Measurements from ENCODE around the gene KRTAP10-12. TPM values are rescaled to one million over a fixed set of nuclear protein-coding genes. Genes with fewer than 3 reads are reported as not detected.

KRTAP10-12 gene
- total RNA-seq, 1 donor from 2014 or later = not detected

DNA sequence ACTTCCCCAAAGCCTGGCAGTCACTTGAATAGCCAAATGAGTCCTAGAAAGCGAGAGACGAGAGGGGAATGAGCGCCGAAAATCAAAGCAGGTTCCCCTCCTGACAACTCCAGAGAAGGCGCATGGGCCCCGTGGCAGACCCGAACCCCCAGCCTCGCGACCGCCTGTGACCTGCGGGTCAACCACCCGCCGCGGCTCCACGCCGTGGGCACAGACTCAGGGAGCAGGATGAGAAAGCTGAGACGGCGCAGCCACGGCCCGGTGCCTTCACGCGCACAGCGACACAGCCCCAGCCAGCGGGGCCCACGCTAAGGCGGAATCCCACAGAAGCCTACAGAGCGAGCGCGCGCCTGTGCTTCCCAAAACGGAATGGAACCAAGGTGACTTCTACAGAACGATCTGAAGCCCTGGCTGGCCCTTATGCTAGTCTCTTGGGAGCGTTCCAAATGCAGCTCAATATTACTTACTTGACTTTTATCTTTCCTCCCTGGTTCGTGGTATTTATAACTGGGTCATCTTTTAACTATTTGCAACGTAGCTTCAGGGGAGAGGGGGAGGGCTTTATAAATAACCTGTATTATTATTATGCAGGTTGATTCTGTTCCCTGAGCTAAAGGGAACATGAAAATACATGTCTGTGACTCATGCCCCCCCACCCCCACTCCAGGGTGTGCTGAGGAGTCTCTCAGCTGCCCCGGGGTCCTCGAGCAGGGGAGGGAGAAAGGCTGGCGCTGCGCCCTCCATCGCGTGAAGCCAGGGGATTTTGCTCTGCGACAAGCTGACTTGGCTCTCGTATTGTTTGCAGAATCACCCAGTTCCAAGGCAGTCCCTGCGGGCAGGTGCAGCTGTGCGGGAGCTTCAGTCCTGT, 12.7 kb downstream of the KRTAP10-12 start:
- TF ChIP-seq EZH2phosphoT487 (IDR thresholded peaks at IDR 0.05) (peak; percentile 73), CTCF (IDR thresholded peaks at IDR 0.05) (no peak), EZH2 (IDR thresholded peaks at IDR 0.05) (peak; percentile 93)
- peaks cover 2% of the 10 kb centered on the region for H3K9me3 Mint-ChIP-seq
- peaks cover 82% of the 10 kb centered on the region for H3K27me3 Mint-ChIP-seq (ENCODE audit: insufficient read depth, low read depth)
- peaks cover 69% of the 10 kb centered on the region for H3K4me1 ChIP-seq
- no peak overlapping the region for H3K27ac ChIP-seq
- no peaks in the 10 kb centered on the region for H3K36me3 Mint-ChIP-seq
- H3K79me2 ChIP-seq (ENCODE audit: low read depth) = no peaks in the 10 kb centered on the region
- peak overlapping the region; percentile 69 for H3K4me2 ChIP-seq
- H3K4me3 Mint-ChIP-seq = peak overlapping the region; percentile 79
- H3K9me3 ChIP-seq (ENCODE audit: low read depth) = no peaks in the 10 kb centered on the region
- peaks cover 42% of the 10 kb centered on the region for H3K4me1 Mint-ChIP-seq
- H2AFZ ChIP-seq (replicated peaks) = no peak overlapping the region
- peaks cover 13% of the 10 kb centered on the region for H3F3A ChIP-seq (ENCODE audit: low read depth)
- no peak overlapping the region for H3K27ac Mint-ChIP-seq
- DNase-seq (ENCODE audit: low spot score) = peak; percentile 57
- H3K36me3 ChIP-seq = no peaks in the 10 kb centered on the region
- peaks cover 37% of the 10 kb centered on the region for H4K20me1 ChIP-seq (ENCODE audit: low read depth)
- peaks cover 100% of the 10 kb centered on the region for H3K27me3 ChIP-seq
- no peak overlapping the region for H3K9ac ChIP-seq
- H3K4me3 ChIP-seq = peak overlapping the region; percentile 1

- Mint-ChIP-seq H3K36me3 (no peaks in the 10 kb centered on the region), H3K27me3 (ENCODE audit: insufficient read depth, low read depth) (peaks cover 81% of the 10 kb centered on the region), H3K9me3 (no peaks in the 10 kb centered on the region), H3K27ac (no peak overlapping the region), H3K4me3 (peak overlapping the region; percentile 67), H3K4me1 (peaks cover 42% of the 10 kb centered on the region)
- H3K4me3 ChIP-seq = peak overlapping the region; percentile 28
- no peak overlapping the region for H2AFZ ChIP-seq (replicated peaks)
- peaks cover 37% of the 10 kb centered on the region for H4K20me1 ChIP-seq (ENCODE audit: low read depth)
- TF ChIP-seq EZH2phosphoT487 (IDR thresholded peaks at IDR 0.05) (no peak), CTCF (IDR thresholded peaks at IDR 0.05) (no peak), EZH2 (IDR thresholded peaks at IDR 0.05) (no peak)
- no peaks in the 10 kb centered on the region for H3K9me3 ChIP-seq (ENCODE audit: low read depth)
- H3F3A ChIP-seq (ENCODE audit: low read depth) = peaks cover 16% of the 10 kb centered on the region
- DNase-seq (ENCODE audit: low spot score) = peak; percentile 52
- peaks cover 97% of the 10 kb centered on the region for H3K27me3 ChIP-seq
- no peak overlapping the region for H3K9ac ChIP-seq
- H3K36me3 ChIP-seq = no peaks in the 10 kb centered on the region
- H3K79me2 ChIP-seq (ENCODE audit: low read depth) = no peaks in the 10 kb centered on the region
- peak overlapping the region; percentile 69 for H3K4me2 ChIP-seq
- H3K27ac ChIP-seq = no peak overlapping the region
- peaks cover 75% of the 10 kb centered on the region for H3K4me1 ChIP-seq
Measured at GRCh38 chr21:44710294-44710665, 13.3 kb downstream of the KRTAP10-12 start.

GRCh38 chr21:44710756-44711326, 13.9 kb downstream of the KRTAP10-12 start:
- peaks cover 39% of the 10 kb centered on the region for H3K4me1 Mint-ChIP-seq
- peaks cover 79% of the 10 kb centered on the region for H3K27me3 Mint-ChIP-seq (ENCODE audit: insufficient read depth, low read depth)
- H3K27ac Mint-ChIP-seq = no peak overlapping the region
- peak overlapping the region; percentile 67 for H3K4me3 Mint-ChIP-seq
- H3K9ac ChIP-seq = no peak overlapping the region
- H3K36me3 Mint-ChIP-seq = no peaks in the 10 kb centered on the region
- peaks cover 91% of the 10 kb centered on the region for H3K27me3 ChIP-seq
- no peaks in the 10 kb centered on the region for H3K79me2 ChIP-seq (ENCODE audit: low read depth)
- H3K9me3 Mint-ChIP-seq = no peaks in the 10 kb centered on the region
- H2AFZ ChIP-seq (replicated peaks) = no peak overlapping the region
- H3K4me1 ChIP-seq = peaks cover 75% of the 10 kb centered on the region
- H3K27ac ChIP-seq = no peak overlapping the region
- peaks cover 16% of the 10 kb centered on the region for H3F3A ChIP-seq (ENCODE audit: low read depth)
- TF ChIP-seq CTCF (IDR thresholded peaks at IDR 0.05) (no peak), EZH2 (IDR thresholded peaks at IDR 0.05) (no peak), EZH2phosphoT487 (IDR thresholded peaks at IDR 0.05) (no peak)
- peak overlapping the region; percentile 28 for H3K4me3 ChIP-seq
- no peaks in the 10 kb centered on the region for H3K9me3 ChIP-seq (ENCODE audit: low read depth)
- H3K4me2 ChIP-seq = peak overlapping the region; percentile 69
- peak; percentile 30 for DNase-seq (ENCODE audit: low spot score)
- H4K20me1 ChIP-seq (ENCODE audit: low read depth) = peaks cover 37% of the 10 kb centered on the region
- H3K36me3 ChIP-seq = no peaks in the 10 kb centered on the region

Measured in neural progenitor cell (in vitro differentiated cells).